CD8-positive, alpha-beta memory T cell (primary cell): ENCODE measurements around the gene LRRC37B. TPM values are rescaled to one million over a fixed set of nuclear protein-coding genes. Genes with fewer than 3 reads are reported as not detected.

ENCODE experiments used
- CTCF ChIA-PET: fragments of 350-600 bp; sonication (Branson Sonifier 250); formaldehyde crosslinking; loops from one replicate; lab custom pipeline; 2021; ENCODE audit warnings: antibody characterized with exemption; lab: Charles Lee
- POLR2A ChIA-PET: fragments of 350-600 bp; sonication (Branson Sonifier 250); formaldehyde crosslinking; loops from one replicate; lab custom pipeline; 2021; ENCODE audit warnings: antibody characterized with exemption; lab: Charles Lee
- DNase-seq, 5 donors: peaks; one replicate each; pipeline versions ENCODE4 v3.0.0 to v3.0.0-alpha.2; 2020 to 2022; ENCODE audit warnings: mixed read lengths in 1 of 5
- H3K27ac ChIP-seq: one replicate; pipeline ENCODE4 v1.7.0; 2013; ENCODE audit warnings: low read depth, mild to moderate bottlenecking, low read length, moderate library complexity
- H3K27me3 ChIP-seq: 2 replicates; pipeline ENCODE4 v1.7.0; 2013; ENCODE audit warnings: low read length, mild to moderate bottlenecking; ENCODE audit not compliant: insufficient read depth, poor library complexity, severe bottlenecking
- H3K36me3 ChIP-seq: 2 replicates; pipeline ENCODE4 v1.7.0; 2013; ENCODE audit warnings: mild to moderate bottlenecking, low read length, moderate library complexity; ENCODE audit not compliant: insufficient read depth
- H3K4me1 ChIP-seq: 2 replicates; pipeline ENCODE4 v1.7.0; 2013; ENCODE audit warnings: mild to moderate bottlenecking, low read length, moderate library complexity; ENCODE audit not compliant: insufficient read depth
- H3K4me3 ChIP-seq: 2 replicates; pipeline ENCODE4 v1.7.0; 2013; ENCODE audit warnings: mild to moderate bottlenecking, low read length
- H3K9me3 ChIP-seq: 2 replicates; pipeline ENCODE4 v1.7.0; 2013; ENCODE audit warnings: mild to moderate bottlenecking, low read length
- H3K27ac Mint-ChIP-seq, 8 donors: one replicate each; pipeline ENCODE4 v1.8.0; 2020 to 2021; ENCODE audit warnings: mixed read lengths in 8 of 8, mild to moderate bottlenecking in 6 of 8, inconsistent platforms in 3 of 8, moderate library complexity in 3 of 8
- H3K27me3 Mint-ChIP-seq, 2 donors: one replicate each; pipeline ENCODE4 v1.8.0; 2020 to 2021; ENCODE audit warnings: mixed read lengths in 2 of 2, mild to moderate bottlenecking in 1 of 2, moderate library complexity in 1 of 2
- H3K36me3 Mint-ChIP-seq, 3 donors: one replicate each; pipeline ENCODE4 v1.8.0; 2020 to 2021; ENCODE audit warnings: mixed read lengths in 3 of 3, inconsistent platforms in 1 of 3, mild to moderate bottlenecking in 1 of 3
- H3K4me1 Mint-ChIP-seq, 3 donors: one replicate each; pipeline ENCODE4 v1.8.0; 2020 to 2021; ENCODE audit warnings: mixed read lengths in 3 of 3, inconsistent platforms in 1 of 3, mild to moderate bottlenecking in 1 of 3
- H3K4me3 Mint-ChIP-seq, 7 donors: one replicate each; pipeline ENCODE4 v1.8.0; 2020 to 2021; ENCODE audit warnings: mixed read lengths in 7 of 7, mild to moderate bottlenecking in 6 of 7, moderate library complexity in 4 of 7, inconsistent platforms in 2 of 7
- H3K9me3 Mint-ChIP-seq, 5 donors: one replicate each; pipeline ENCODE4 v1.8.0; 2020 to 2022; ENCODE audit warnings: mixed read lengths in 5 of 5, mild to moderate bottlenecking in 3 of 5, moderate library complexity in 2 of 5, inconsistent platforms in 1 of 5
- polyA plus RNA-seq: library from polyadenylated mRNA; unstranded; fragments of 300-500 nt; fragmentation: Illumina TruSeq; gene quantifications from one replicate; pipeline ENCODE4 v1.2.3, GENCODE V29; 2021
- total RNA-seq, 2 experiments: library from RNA; stranded (reverse); gene quantifications; one replicate each; pipeline ENCODE4 v1.2.3, GENCODE V29; 2021

The LRRC37B gene
- total and polyA plus RNA-seq, 3 experiments from 2014 or later: 11.0 to 17.6 (median 16.2) TPM

DNA sequence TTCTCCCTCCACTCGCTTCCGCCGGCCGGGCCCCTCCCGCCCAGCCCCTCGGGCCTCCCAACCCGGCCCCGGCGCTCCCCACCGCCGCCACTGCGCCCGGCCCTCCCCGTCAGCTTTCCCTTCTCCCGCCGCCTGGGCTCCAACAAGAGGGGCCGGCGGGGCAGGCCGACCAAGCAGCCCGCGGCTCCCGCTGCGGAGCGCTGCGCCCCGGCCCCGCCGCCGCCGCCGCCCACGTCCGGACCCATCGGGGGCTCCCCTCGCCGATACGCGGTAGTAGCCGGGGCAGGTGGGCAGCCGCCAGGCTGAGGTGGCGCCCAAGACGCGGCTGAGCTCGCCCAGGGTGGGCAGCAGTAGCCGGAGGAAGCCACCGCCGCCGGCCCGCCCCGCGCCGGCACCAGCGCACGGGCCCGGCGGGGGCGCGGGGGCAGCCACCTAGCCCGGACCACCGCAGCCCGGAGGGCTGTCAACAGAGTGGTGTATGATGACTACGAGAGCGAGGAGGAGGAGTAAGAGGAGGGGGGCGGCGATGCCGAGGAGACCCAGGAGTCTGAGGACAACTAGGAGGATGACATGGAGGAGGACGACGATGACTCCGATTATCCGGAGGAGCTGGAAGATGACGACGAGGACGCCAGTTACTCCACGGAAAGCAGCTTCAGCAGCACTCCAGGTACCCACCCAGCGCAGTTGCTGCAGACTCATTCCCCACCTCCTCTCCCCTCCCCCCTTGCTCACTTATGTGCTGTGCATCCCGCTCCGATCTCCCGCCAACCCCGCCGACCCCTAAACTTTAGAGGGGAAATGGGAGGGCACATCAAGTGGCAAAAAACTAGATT, 498 bp downstream of the LRRC37B start:
- peak overlapping the region; percentile 93 for H3K4me3 ChIP-seq
- ChIA-PET POLR2A (interaction anchor here (0.8 kb wide), 1 partner anchor 11 kb away, joined by 4 read pairs; no protein-coding TSS in a partner anchor), CTCF (interaction anchor here (0.7 to 3.9 kb wide), 7 partner anchors 11 to 331 kb away, joined by 3 to 45 read pairs (median 3); no protein-coding TSS in a partner anchor)
- DNase-seq: peak; percentile 14 to 65 (median 31)
- Mint-ChIP-seq H3K27me3 (peaks cover 0 to 2% of the 10 kb centered on the region in 2 donors), H3K36me3 (peaks cover 0 to 17% (median 4%) of the 10 kb centered on the region in 3 donors), H3K4me3 (peak overlapping the region; percentile 87 to 98 (median 89)), H3K27ac (peak overlapping the region; percentile 75 to 97 (median 87)), H3K4me1 (peaks cover 34 to 53% (median 49%) of the 10 kb centered on the region in 3 donors), H3K9me3 (no peaks in the 10 kb centered on the region)
- no peaks in the 10 kb centered on the region for H3K36me3 ChIP-seq
- H3K9me3 ChIP-seq: no peaks in the 10 kb centered on the region
- no peaks in the 10 kb centered on the region for H3K27me3 ChIP-seq
- peak overlapping the region; percentile 70 for H3K27ac ChIP-seq
- H3K4me1 ChIP-seq: peaks cover 21% of the 10 kb centered on the region

DNA sequence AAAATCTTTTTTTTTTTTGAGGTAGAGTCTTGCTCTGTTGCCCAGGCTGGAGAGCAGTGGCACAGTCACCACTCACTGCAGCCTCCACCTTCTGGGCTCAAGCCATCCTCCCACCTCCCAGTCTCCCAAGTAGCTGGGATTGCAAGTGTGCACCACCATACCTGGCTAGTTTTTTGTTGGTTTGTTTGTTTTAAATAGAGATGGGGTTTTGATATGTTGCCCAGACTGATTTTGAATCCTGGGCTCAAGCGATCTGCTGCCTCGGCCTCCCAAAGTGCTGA, 2.0 kb downstream of the LRRC37B start:
- Histone ChIP-seq H3K27ac (no peak overlapping the region), H3K9me3 (no peaks in the 10 kb centered on the region), H3K36me3 (no peaks in the 10 kb centered on the region), H3K4me3 (peak overlapping the region; percentile 93), H3K4me1 (peaks cover 21% of the 10 kb centered on the region), H3K27me3 (no peaks in the 10 kb centered on the region)
- Mint-ChIP-seq H3K9me3 (no peaks in the 10 kb centered on the region), H3K27ac (peak overlapping the region; percentile 55 to 97 (median 86)), H3K4me3 (peak overlapping the region; percentile 86 to 98 (median 89)), H3K36me3 (peaks cover 0 to 17% (median 4%) of the 10 kb centered on the region in 3 donors), H3K4me1 (peaks cover 44 to 62% (median 61%) of the 10 kb centered on the region in 3 donors), H3K27me3 (peaks cover 0 to 2% of the 10 kb centered on the region in 2 donors)
- DNase-seq: no peak
- CTCF ChIA-PET: interaction anchor here (3.9 kb wide), 1 partner anchor 129 kb away, joined by 45 read pairs; no protein-coding TSS in a partner anchor
- POLR2A ChIA-PET: interaction anchor here (0.7 kb wide), 2 partner anchors 116 to 133 kb away, joined by 3 to 4 read pairs; no protein-coding TSS in a partner anchor

GRCh38 chr17:32010114-32010513, 2.9 kb downstream of the LRRC37B start:
- H3K9me3 Mint-ChIP-seq: no peaks in the 10 kb centered on the region
- H3K9me3 ChIP-seq: no peaks in the 10 kb centered on the region
- peaks cover 0 to 17% (median 4%) of the 10 kb centered on the region in 3 donors for H3K36me3 Mint-ChIP-seq
- no peaks in the 10 kb centered on the region for H3K36me3 ChIP-seq
- no peak for DNase-seq
- no peak overlapping the region for H3K4me3 ChIP-seq
- no peaks in the 10 kb centered on the region for H3K27me3 ChIP-seq
- peaks cover 47 to 67% (median 64%) of the 10 kb centered on the region in 3 donors for H3K4me1 Mint-ChIP-seq
- H3K4me1 ChIP-seq: peaks cover 21% of the 10 kb centered on the region
- peaks cover 0 to 2% of the 10 kb centered on the region in 2 donors for H3K27me3 Mint-ChIP-seq
- peak overlapping the region; percentile 86 to 98 (median 89) for H3K4me3 Mint-ChIP-seq
- ChIA-PET CTCF (no interaction called here), POLR2A (no interaction called here)
- H3K27ac ChIP-seq: no peak overlapping the region
- peak overlapping the region in 6 of 8 donors; percentile 18 to 94 (median 84) for H3K27ac Mint-ChIP-seq

- Histone ChIP-seq H3K36me3 (no peaks in the 10 kb centered on the region), H3K4me1 (peaks cover 4% of the 10 kb centered on the region), H3K27ac (no peak overlapping the region), H3K9me3 (no peaks in the 10 kb centered on the region), H3K27me3 (no peaks in the 10 kb centered on the region), H3K4me3 (no peak overlapping the region)
- peak overlapping the region in 3 of 8 donors; percentile 41 to 62 (median 42) for H3K27ac Mint-ChIP-seq
- H3K4me3 Mint-ChIP-seq: no peak overlapping the region
- ChIA-PET CTCF (no interaction called here), POLR2A (no interaction called here)
- no peak for DNase-seq
- peaks cover 40 to 74% (median 58%) of the 10 kb centered on the region in 3 donors for H3K4me1 Mint-ChIP-seq
- H3K27me3 Mint-ChIP-seq: no peaks in the 10 kb centered on the region
- no peaks in the 10 kb centered on the region for H3K9me3 Mint-ChIP-seq
- H3K36me3 Mint-ChIP-seq: peaks cover 0 to 33% (median 10%) of the 10 kb centered on the region in 3 donors
Measured at GRCh38 chr17:32015245-32016013, 8.2 kb downstream of the LRRC37B start.

DNA sequence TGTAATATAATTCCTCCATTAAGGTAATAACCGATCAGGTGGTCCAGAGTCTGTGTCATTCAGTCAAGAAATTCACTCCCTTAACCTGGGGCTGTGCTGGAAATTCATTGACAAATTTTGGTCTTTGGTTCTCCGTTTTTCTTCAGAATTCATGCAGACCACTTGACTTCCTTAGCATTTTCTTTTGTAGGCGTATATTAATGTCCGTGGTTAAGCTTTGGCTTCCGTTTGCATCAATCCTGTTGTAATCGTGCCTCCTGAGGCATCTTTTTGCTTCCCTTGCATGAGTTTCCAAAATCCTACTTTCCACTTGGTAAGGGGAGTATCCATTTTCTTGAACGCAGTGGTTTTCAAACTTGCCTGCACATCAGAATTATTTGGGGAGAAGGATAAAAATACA, 9.0 kb downstream of the LRRC37B start:
- no peaks in the 10 kb centered on the region for H3K9me3 Mint-ChIP-seq
- H3K36me3 Mint-ChIP-seq: peaks cover 0 to 40% (median 10%) of the 10 kb centered on the region in 3 donors
- H3K4me1 ChIP-seq: peaks cover 4% of the 10 kb centered on the region
- peaks cover 34 to 66% (median 51%) of the 10 kb centered on the region in 3 donors for H3K4me1 Mint-ChIP-seq
- ChIA-PET CTCF (interaction anchor here (1.2 kb wide), 1 partner anchor 10 kb away, joined by 5 read pairs; the partner anchor contains the start of gene LRRC37B), POLR2A (no interaction called here)
- H3K4me3 ChIP-seq: no peak overlapping the region
- peak overlapping the region in 6 of 8 donors; percentile 22 to 91 (median 76) for H3K27ac Mint-ChIP-seq
- no peak for DNase-seq
- no peaks in the 10 kb centered on the region for H3K36me3 ChIP-seq
- no peak overlapping the region for H3K27ac ChIP-seq
- H3K9me3 ChIP-seq: no peaks in the 10 kb centered on the region
- peak overlapping the region in 1 of 7 donors; percentile 27 for H3K4me3 Mint-ChIP-seq
- no peaks in the 10 kb centered on the region for H3K27me3 Mint-ChIP-seq
- H3K27me3 ChIP-seq: no peaks in the 10 kb centered on the region

DNA sequence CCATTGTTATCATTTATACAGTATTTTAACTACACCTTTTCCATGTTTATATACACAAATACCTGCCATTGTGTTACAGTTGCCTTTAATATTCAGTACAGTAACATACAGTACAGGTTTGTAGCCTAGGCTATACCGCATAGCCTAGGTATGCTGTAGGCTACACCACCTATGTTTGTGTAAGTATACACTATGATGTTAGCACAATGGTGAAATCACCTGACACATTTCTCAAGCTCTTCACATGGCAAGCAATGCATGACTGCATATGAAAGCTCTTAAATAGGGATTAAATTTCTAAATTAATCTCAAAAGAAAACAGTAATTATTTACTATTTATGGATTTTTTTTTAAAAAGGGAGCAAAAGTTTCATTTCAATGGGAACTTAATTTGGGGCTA, 12.0 kb downstream of the LRRC37B start:
- H3K27ac ChIP-seq: no peak overlapping the region
- H3K36me3 Mint-ChIP-seq: peaks cover 0 to 57% (median 8%) of the 10 kb centered on the region in 3 donors
- H3K27me3 ChIP-seq: no peaks in the 10 kb centered on the region
- no peaks in the 10 kb centered on the region for H3K9me3 Mint-ChIP-seq
- H3K4me3 ChIP-seq: no peak overlapping the region
- DNase-seq: no peak
- H3K27ac Mint-ChIP-seq: no peak overlapping the region
- ChIA-PET POLR2A (interaction anchor here (1.7 kb wide), 1 partner anchor 11 kb away, joined by 4 read pairs; no protein-coding TSS in a partner anchor), CTCF (interaction anchor here (1.2 kb wide), 1 partner anchor 12 kb away, joined by 3 read pairs; the partner anchor contains the start of gene LRRC37B)
- H3K36me3 ChIP-seq: no peaks in the 10 kb centered on the region
- H3K4me1 ChIP-seq: peaks cover 4% of the 10 kb centered on the region
- H3K4me1 Mint-ChIP-seq: peaks cover 20 to 39% (median 25%) of the 10 kb centered on the region in 3 donors
- no peaks in the 10 kb centered on the region for H3K27me3 Mint-ChIP-seq
- no peak overlapping the region for H3K4me3 Mint-ChIP-seq
- H3K9me3 ChIP-seq: no peaks in the 10 kb centered on the region

DNA sequence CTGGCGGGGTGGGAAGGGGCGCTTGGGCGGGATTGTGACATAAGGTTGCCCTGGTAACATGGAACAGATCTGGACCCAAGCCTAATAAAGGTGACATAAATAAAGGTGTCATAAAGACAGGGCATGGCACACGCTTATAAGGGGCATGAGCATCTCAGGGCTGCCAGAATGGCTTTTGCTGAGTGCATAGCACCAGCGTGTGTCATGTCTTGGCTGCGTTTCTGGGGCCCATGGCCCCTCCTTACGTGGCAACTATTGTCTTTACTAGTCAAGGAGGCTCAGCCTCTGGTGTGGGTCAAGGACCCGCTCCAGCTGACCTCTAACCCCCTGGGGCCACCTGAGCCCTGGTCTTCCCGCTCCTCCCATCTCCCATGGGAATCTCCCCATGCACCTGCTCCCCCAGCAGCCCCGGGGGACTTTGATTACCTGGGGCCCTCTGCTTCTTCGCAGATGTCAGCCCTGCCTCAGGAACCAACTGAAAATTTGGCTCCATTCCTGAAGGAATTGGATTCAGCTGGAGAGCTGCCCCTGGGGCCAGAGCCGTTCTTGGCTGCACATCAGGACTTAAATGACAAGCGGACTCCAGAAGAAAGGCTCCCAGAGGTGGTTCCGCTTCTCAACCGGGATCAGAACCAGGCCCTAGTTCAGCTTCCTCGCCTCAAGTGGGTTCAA, 13.9 kb downstream of the LRRC37B start:
- Histone ChIP-seq H3K4me3 (no peak overlapping the region), H3K9me3 (no peaks in the 10 kb centered on the region), H3K27ac (no peak overlapping the region), H3K27me3 (no peaks in the 10 kb centered on the region), H3K4me1 (no peaks in the 10 kb centered on the region), H3K36me3 (no peaks in the 10 kb centered on the region)
- Mint-ChIP-seq H3K4me3 (no peak overlapping the region), H3K36me3 (peaks cover 0 to 62% (median 8%) of the 10 kb centered on the region in 3 donors), H3K9me3 (no peaks in the 10 kb centered on the region), H3K27ac (no peak overlapping the region), H3K4me1 (peaks cover 12 to 24% (median 14%) of the 10 kb centered on the region in 3 donors), H3K27me3 (no peaks in the 10 kb centered on the region)
- CTCF ChIA-PET: no interaction called here
- POLR2A ChIA-PET: no interaction called here
- no peak for DNase-seq
